Karpas-422 (cell line): ENCODE measurements around the gene CCDC187. TPM values are rescaled to one million over a fixed set of nuclear protein-coding genes. Genes with fewer than 3 reads are reported as not detected.

Experiments used
- DNase-seq: peaks from one replicate; pipeline ENCODE4 v3.0.0-alpha.2; 2015
- H2AFZ ChIP-seq: fragments of 200-600 bp; sonication (generic); 2 replicates; pipeline ENCODE4 v1.6.1; 2014; ENCODE audit warnings: antibody characterized with exemption, low read length, mixed read lengths
- H3K27ac ChIP-seq: fragments of 200-600 bp; sonication (generic); 2 replicates; pipeline ENCODE4 v1.5.1; 2014; ENCODE audit warnings: mild to moderate bottlenecking, low read length, moderate library complexity
- H3K27me3 ChIP-seq: fragments of 200-600 bp; sonication (generic); 2 replicates; pipeline ENCODE4 v1.6.1; 2014; ENCODE audit warnings: low read length, mixed read lengths
- H3K36me3 ChIP-seq: fragments of 200-600 bp; sonication (generic); 2 replicates; pipeline ENCODE4 v1.6.1; 2014; ENCODE audit warnings: low read length, mixed read lengths; ENCODE audit not compliant: insufficient read depth
- H3K4me1 ChIP-seq: fragments of 200-600 bp; sonication (generic); 2 replicates; pipeline ENCODE4 v1.6.1; 2014; ENCODE audit warnings: mild to moderate bottlenecking, low read length, mixed read lengths
- H3K4me2 ChIP-seq: fragments of 200-600 bp; sonication (generic); 2 replicates; pipeline ENCODE4 v1.6.1; 2014; ENCODE audit warnings: low read length, low read depth, mild to moderate bottlenecking; ENCODE audit not compliant: poor library complexity, severe bottlenecking
- H3K4me3 ChIP-seq: fragments of 200-600 bp; sonication (generic); 2 replicates; pipeline ENCODE4 v1.5.1; 2014; ENCODE audit warnings: mild to moderate bottlenecking, antibody characterized with exemption, low read length, mixed read lengths
- H3K79me2 ChIP-seq: fragments of 200-600 bp; sonication (generic); 2 replicates; pipeline ENCODE4 v1.6.1; 2014; ENCODE audit warnings: mild to moderate bottlenecking, low read length, mixed read lengths
- H3K9ac ChIP-seq: fragments of 200-600 bp; sonication (generic); 2 replicates; pipeline ENCODE4 v1.6.0; 2014; ENCODE audit warnings: low read length
- H3K9me2 ChIP-seq: fragments of 200-600 bp; sonication (generic), shearing (Covaris generic); replicated peaks from 2 replicates; pipeline ENCODE4 v1.6.0; 2014; ENCODE audit warnings: mild to moderate bottlenecking, low read length, moderate library complexity; ENCODE audit not compliant: insufficient read depth
- H3K9me3 ChIP-seq: fragments of 300-700, 200-600 bp; sonication (generic); 2 replicates; pipeline ENCODE4 v1.6.1; 2014; ENCODE audit warnings: low read length, mixed read lengths
- H4K20me1 ChIP-seq: fragments of 200-600 bp; sonication (generic); 2 replicates; pipeline ENCODE4 v1.6.1; 2014; ENCODE audit warnings: mild to moderate bottlenecking, antibody characterized with exemption, low read length, low read depth; ENCODE audit not compliant: insufficient read depth
- total RNA-seq: library from RNA; depleted of rRNA; stranded (reverse); fragments of >200 nt; shearing (Covaris generic); gene quantifications from 2 replicates; pipeline ENCODE4 v1.2.3, GENCODE V29; 2014; ENCODE audit warnings: low replicate concordance

Gene CCDC187
- total RNA-seq, 1 experiment from 2014 or later = 0.34 TPM

DNA sequence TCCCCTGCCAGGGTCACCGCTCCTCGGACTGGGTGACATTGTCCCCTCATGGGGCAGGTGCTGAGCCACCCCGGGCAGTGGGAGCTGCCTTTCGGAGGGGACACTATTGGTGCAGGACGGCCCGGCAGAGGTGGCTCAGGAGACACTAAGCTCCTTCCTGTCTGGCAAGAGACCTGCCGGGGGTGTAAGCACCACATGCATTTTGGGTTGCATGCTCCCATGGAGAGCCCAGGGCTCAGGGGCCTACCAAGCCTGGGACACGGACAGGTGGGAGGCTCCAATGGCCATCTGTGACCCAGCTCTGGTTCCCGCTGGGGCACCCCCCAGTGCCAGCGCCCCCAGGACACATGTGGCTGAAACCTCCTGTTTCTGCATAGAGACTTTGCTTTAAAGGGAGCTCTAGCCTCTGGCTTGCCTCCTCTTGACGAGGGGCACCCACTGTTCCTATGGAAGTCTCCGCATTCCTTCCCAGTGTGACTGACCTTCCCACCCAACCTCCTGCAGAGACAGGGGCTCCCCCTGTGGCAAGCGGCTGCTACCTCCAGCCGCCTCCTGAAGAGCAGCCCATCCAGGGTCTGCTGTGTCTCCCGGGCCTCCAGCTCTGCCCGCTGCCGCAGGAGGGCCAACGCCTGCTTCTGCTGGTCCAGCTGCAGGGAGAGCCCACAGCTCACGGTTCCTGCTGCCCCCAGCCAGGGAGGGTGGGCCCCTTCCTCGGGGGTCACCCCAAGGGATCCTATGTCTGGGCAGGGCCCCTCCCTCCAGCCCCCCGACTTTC lies 28.1 kb downstream of the CCDC187 start:
- no peak overlapping the region for H2AFZ ChIP-seq

DNA sequence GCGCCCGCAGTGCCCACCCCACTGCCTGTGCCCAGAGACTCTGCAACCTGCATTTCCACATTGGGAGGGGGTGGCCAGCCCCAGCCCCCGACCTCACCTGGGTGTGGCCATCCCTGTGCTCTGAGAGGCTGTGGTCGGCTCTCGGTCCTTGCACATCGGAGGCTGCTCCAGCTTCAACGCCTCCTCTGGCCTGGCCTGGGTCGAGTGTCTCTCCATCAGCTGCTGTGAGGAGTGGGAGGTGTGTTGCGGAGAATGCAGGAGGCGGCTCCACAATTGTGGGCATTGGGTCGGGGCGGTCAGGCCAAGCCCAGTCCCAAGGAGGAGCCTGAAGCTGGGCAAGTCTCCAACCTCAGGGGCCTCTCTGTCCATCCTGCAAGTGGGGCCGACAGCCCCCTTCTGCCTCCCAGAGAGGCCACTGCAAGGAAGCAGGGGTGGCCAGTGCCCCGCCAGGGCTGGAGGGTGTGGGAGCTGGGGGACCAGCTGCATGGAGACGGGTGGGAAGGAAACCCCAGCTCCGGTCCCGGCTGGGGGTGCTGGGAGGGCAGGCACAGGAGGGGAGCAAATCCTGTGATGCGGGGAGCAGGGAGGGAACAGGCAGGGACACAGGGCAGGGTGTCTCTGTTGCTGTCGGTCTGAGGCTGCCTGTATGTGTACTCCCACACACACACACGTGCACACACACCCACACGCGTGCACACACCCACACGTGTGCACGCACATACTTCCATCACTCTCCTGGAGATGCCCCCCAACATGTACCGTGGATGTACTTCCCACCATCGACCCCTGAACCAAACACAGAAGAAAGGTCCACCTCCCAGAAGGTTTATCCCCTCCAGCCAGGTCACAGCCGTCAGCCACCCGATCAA lies 28.9 kb downstream of the CCDC187 start:
- no peak overlapping the region for H3K9ac ChIP-seq
- no peaks in the 10 kb centered on the region for H3K36me3 ChIP-seq
- H3K4me3 ChIP-seq = no peak overlapping the region
- H2AFZ ChIP-seq = no peak overlapping the region
- no peaks in the 10 kb centered on the region for H3K27me3 ChIP-seq
- H4K20me1 ChIP-seq = 0 out of 2 replicates have a peak, but pooled peaks cover 4% of the 10 kb centered on the region
- H3K9me3 ChIP-seq = no peaks in the 10 kb centered on the region
- H3K4me2 ChIP-seq = no peak overlapping the region
- no peaks in the 10 kb centered on the region for H3K79me2 ChIP-seq
- no peaks in the 10 kb centered on the region for H3K4me1 ChIP-seq
- DNase-seq = no peak
- H3K27ac ChIP-seq = no peak overlapping the region
- H3K9me2 ChIP-seq = no peaks in the 10 kb centered on the region

More for the DNA sequence above, 28.1 kb downstream of the CCDC187 start:
- Histone ChIP-seq H3K9me2 (no peaks in the 10 kb centered on the region), H3K4me2 (no peak overlapping the region), H3K9ac (no peak overlapping the region), H3K79me2 (no peaks in the 10 kb centered on the region), H3K36me3 (no peaks in the 10 kb centered on the region), H3K9me3 (no peaks in the 10 kb centered on the region), H3K27me3 (no peaks in the 10 kb centered on the region), H3K4me1 (no peaks in the 10 kb centered on the region), H3K4me3 (no peak overlapping the region), H3K27ac (no peak overlapping the region), H4K20me1 (0 out of 2 replicates have a peak, but pooled peaks cover 4% of the 10 kb centered on the region)
- DNase-seq = no peak

DNA sequence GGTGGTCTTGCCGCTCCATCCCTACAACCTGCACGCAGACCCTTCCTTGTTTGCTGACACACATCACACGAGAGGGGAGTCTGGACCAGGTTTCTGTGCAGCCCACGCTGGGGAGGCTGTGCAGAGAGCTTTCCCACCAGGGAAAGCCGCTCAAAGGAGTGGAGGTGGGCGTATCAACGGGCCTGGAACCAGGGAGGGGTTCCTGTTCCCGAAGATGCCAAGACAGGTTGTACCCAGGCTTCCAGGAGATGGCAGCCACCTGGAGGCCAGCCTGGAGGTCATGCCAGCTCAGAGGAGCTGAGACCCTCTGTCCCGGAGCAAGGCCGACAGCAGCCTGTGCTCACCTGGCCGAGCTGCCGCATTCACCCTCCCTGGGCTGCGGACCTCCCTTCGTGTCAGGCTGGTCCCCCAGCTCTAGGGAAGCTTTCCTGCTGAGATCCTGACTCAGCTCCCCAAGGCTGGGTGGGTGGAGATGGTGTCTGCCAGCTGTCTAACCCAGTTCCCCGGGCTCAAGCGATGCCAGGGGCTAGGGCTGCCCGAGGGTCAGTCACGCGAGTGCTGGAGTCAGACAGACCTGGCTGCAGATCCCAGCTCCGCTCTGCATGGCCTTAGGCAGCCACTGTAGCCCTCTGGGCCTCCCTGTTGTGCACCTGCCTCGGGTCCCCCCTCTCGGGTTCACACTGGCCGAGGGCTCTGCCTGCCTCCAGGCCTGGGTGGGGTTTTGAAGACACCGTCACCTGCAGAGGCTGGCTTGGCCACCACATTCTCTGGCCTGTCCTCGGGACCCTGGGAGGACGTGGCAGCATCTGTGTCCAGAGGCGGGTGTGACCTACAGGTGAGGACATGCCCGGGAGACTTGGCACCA lies 29.7 kb downstream of the CCDC187 start:
- Histone ChIP-seq H3K4me1 (no peaks in the 10 kb centered on the region), H2AFZ (no peak overlapping the region), H3K9me2 (no peaks in the 10 kb centered on the region), H3K36me3 (no peaks in the 10 kb centered on the region), H3K9me3 (no peaks in the 10 kb centered on the region), H3K4me3 (no peak overlapping the region), H3K4me2 (no peak overlapping the region), H3K79me2 (no peaks in the 10 kb centered on the region), H3K27ac (no peak overlapping the region), H4K20me1 (0 out of 2 replicates have a peak, but pooled peaks cover 4% of the 10 kb centered on the region), H3K27me3 (no peaks in the 10 kb centered on the region), H3K9ac (no peak overlapping the region)
- no peak for DNase-seq

GRCh38 chr9:136273244-136273865 lies 30.5 kb downstream of the CCDC187 start:
- Histone ChIP-seq H3K9me2 (no peaks in the 10 kb centered on the region), H2AFZ (no peak overlapping the region), H3K9ac (no peak overlapping the region), H3K36me3 (no peaks in the 10 kb centered on the region), H3K79me2 (no peaks in the 10 kb centered on the region), H3K27me3 (no peaks in the 10 kb centered on the region), H3K4me2 (no peak overlapping the region), H3K27ac (no peak overlapping the region), H3K4me3 (no peak overlapping the region), H3K4me1 (no peaks in the 10 kb centered on the region), H4K20me1 (0 out of 2 replicates have a peak, but pooled peaks cover 4% of the 10 kb centered on the region), H3K9me3 (no peaks in the 10 kb centered on the region)
- no peak for DNase-seq

GRCh38 chr9:136270173-136270705 lies 33.7 kb downstream of the CCDC187 start:
- no peak overlapping the region for H3K9ac ChIP-seq
- no peaks in the 10 kb centered on the region for H3K36me3 ChIP-seq
- no peaks in the 10 kb centered on the region for H3K79me2 ChIP-seq
- no peak overlapping the region for H2AFZ ChIP-seq
- H3K27ac ChIP-seq = no peak overlapping the region
- no peaks in the 10 kb centered on the region for H3K9me3 ChIP-seq
- no peak for DNase-seq
- H3K4me3 ChIP-seq = no peak overlapping the region
- peaks cover 5% of the 10 kb centered on the region for H3K4me1 ChIP-seq
- no peak overlapping the region for H3K4me2 ChIP-seq
- no peaks in the 10 kb centered on the region for H3K27me3 ChIP-seq
- no peaks in the 10 kb centered on the region for H4K20me1 ChIP-seq
- H3K9me2 ChIP-seq = no peaks in the 10 kb centered on the region

GRCh38 chr9:136268735-136269134 lies 35.2 kb downstream of the CCDC187 start:
- no peaks in the 10 kb centered on the region for H3K36me3 ChIP-seq
- H2AFZ ChIP-seq = no peak overlapping the region
- H4K20me1 ChIP-seq = no peaks in the 10 kb centered on the region
- H3K9me3 ChIP-seq = no peaks in the 10 kb centered on the region
- H3K9ac ChIP-seq = no peak overlapping the region
- no peak overlapping the region for H3K27ac ChIP-seq
- DNase-seq = no peak
- H3K9me2 ChIP-seq = no peaks in the 10 kb centered on the region
- H3K27me3 ChIP-seq = no peaks in the 10 kb centered on the region
- no peak overlapping the region for H3K4me3 ChIP-seq
- H3K4me2 ChIP-seq = no peak overlapping the region
- H3K4me1 ChIP-seq = peaks cover 5% of the 10 kb centered on the region
- no peaks in the 10 kb centered on the region for H3K79me2 ChIP-seq

DNA sequence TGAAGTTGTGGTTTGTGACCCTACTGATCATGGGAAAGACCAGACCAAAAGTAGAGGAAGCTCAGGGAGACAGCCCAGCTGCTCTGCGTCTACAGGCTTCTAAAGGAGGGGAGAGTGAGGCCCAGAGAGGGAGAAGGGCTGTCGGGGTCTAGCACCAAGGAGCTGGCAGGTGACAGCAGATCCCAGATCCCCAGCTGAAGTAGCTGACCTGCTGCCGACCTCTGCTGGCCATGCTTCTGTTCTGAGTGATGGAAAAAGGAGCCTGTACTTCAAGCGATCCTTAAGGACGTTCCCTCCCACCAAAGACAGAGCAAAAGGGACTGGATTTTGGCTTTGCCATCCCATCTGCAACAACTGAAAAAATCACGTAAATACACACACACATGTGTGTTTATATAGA lies 35.6 kb downstream of the CCDC187 start:
- peaks cover 5% of the 10 kb centered on the region for H3K4me1 ChIP-seq
- H3K9me2 ChIP-seq = no peaks in the 10 kb centered on the region
- H2AFZ ChIP-seq = no peak overlapping the region
- H3K79me2 ChIP-seq = no peaks in the 10 kb centered on the region
- no peaks in the 10 kb centered on the region for H4K20me1 ChIP-seq
- H3K4me2 ChIP-seq = no peak overlapping the region
- no peak overlapping the region for H3K4me3 ChIP-seq
- H3K9ac ChIP-seq = no peak overlapping the region
- H3K36me3 ChIP-seq = no peaks in the 10 kb centered on the region
- H3K9me3 ChIP-seq = no peaks in the 10 kb centered on the region
- no peak for DNase-seq
- no peaks in the 10 kb centered on the region for H3K27me3 ChIP-seq
- no peak overlapping the region for H3K27ac ChIP-seq
